H9 (cell line): Measurements from ENCODE around the gene TNIK. TPM values are rescaled to one million over a fixed set of nuclear protein-coding genes. Genes with fewer than 3 reads are reported as not detected.
"Not testable (repeated sequence)": the region's sequence is repeated elsewhere in the genome, so short reads cannot be mapped to it uniquely, and the experiment has no call there.

Experiments
- DNase-seq: peaks from one replicate; pipeline ENCODE4 v3.0.0-alpha.2; 2017
- H2AFZ ChIP-seq: one replicate; pipeline ENCODE4 v1.6.1; 2013; ENCODE audit warnings: mild to moderate bottlenecking, low read length, control low read depth, moderate library complexity
- H2AK5ac ChIP-seq: 2 replicates; pipeline ENCODE4 v1.6.1; 2013; ENCODE audit warnings: low read length, control low read depth, mixed read lengths; ENCODE audit not compliant: insufficient read length
- H2BK120ac ChIP-seq: one replicate; pipeline ENCODE4 v1.6.1; 2013; ENCODE audit warnings: low read depth, mild to moderate bottlenecking, low read length, control low read depth, inconsistent platforms; ENCODE audit not compliant: poor library complexity, severe bottlenecking
- H2BK12ac ChIP-seq: 2 replicates; pipeline ENCODE4 v1.6.1; 2013; ENCODE audit warnings: low read length, control low read depth, mixed read lengths, low read depth; ENCODE audit not compliant: insufficient read length
- H2BK15ac ChIP-seq: 2 replicates; pipeline ENCODE4 v1.6.1; 2013; ENCODE audit warnings: low read depth, low read length, control low read depth
- H2BK20ac ChIP-seq: one replicate; pipeline ENCODE4 v1.6.1; 2013; ENCODE audit warnings: low read depth, mild to moderate bottlenecking, low read length, control low read depth, inconsistent platforms; ENCODE audit not compliant: poor library complexity, severe bottlenecking
- H2BK5ac ChIP-seq: 2 replicates; pipeline ENCODE4 v1.6.1; 2013; ENCODE audit warnings: low read length, control low read depth, mixed read lengths; ENCODE audit not compliant: insufficient read length
- H3K14ac ChIP-seq: 2 replicates; pipeline ENCODE4 v1.6.1; 2013; ENCODE audit warnings: low read length, control low read depth; ENCODE audit not compliant: insufficient read depth
- H3K18ac ChIP-seq: 2 replicates; pipeline ENCODE4 v1.6.1; 2013; ENCODE audit warnings: low read depth, mild to moderate bottlenecking, mixed read lengths, low read length, control low read depth; ENCODE audit not compliant: insufficient read length
- H3K23ac ChIP-seq: 2 replicates; pipeline ENCODE4 v1.6.1; 2013; ENCODE audit warnings: low read length, control low read depth, mixed read lengths, low read depth; ENCODE audit not compliant: insufficient read length
- H3K23me2 ChIP-seq: 2 replicates; pipeline ENCODE4 v1.6.1; 2013; ENCODE audit warnings: low read depth, mild to moderate bottlenecking, mixed read lengths, low read length, control low read depth; ENCODE audit not compliant: insufficient read length, poor library complexity, severe bottlenecking
- H3K27ac ChIP-seq: 2 replicates; pipeline ENCODE4 v1.5.1; 2013; ENCODE audit warnings: low read length, control low read depth, mixed read lengths, low read depth; ENCODE audit not compliant: insufficient read length
- H3K27me3 ChIP-seq: 2 replicates; pipeline ENCODE4 v1.6.1; 2013; ENCODE audit warnings: low read length, control low read depth, inconsistent platforms; ENCODE audit not compliant: insufficient read depth
- H3K4ac ChIP-seq: 2 replicates; pipeline ENCODE4 v1.6.1; 2013; ENCODE audit warnings: low read depth, mild to moderate bottlenecking, control low read depth, inconsistent platforms, low read length, moderate library complexity
- H3K4me1 ChIP-seq: 2 replicates; pipeline ENCODE4 v1.6.1; 2013; ENCODE audit warnings: low read length, control low read depth, inconsistent platforms; ENCODE audit not compliant: insufficient read depth
- H3K4me2 ChIP-seq: 2 replicates; pipeline ENCODE4 v1.6.1; 2013; ENCODE audit warnings: low read length, control low read depth, mixed read lengths; ENCODE audit not compliant: insufficient read length, insufficient read depth
- H3K56ac ChIP-seq: 2 replicates; pipeline ENCODE4 v1.6.1; 2013; ENCODE audit warnings: low read depth, mild to moderate bottlenecking, mixed read lengths, low read length, control low read depth; ENCODE audit not compliant: insufficient read length
- H3K79me1 ChIP-seq: 2 replicates; pipeline ENCODE4 v1.6.1; 2013; ENCODE audit warnings: low read depth, mild to moderate bottlenecking, moderate library complexity, low read length, control low read depth, inconsistent platforms; ENCODE audit not compliant: insufficient read depth, poor library complexity, severe bottlenecking
- H3K79me2 ChIP-seq: 2 replicates; pipeline ENCODE4 v1.6.1; 2013; ENCODE audit warnings: low read length, control low read depth, inconsistent platforms; ENCODE audit not compliant: insufficient read depth
- H3K9ac ChIP-seq: 2 replicates; pipeline ENCODE4 v1.6.1; 2013; ENCODE audit warnings: low read length, control low read depth, mixed read lengths; ENCODE audit not compliant: insufficient read length; ENCODE audit errors: extremely low read depth
- H3K9me3 ChIP-seq: one replicate; pipeline ENCODE4 v1.6.1; 2013; ENCODE audit warnings: low read depth, low read length, inconsistent platforms; ENCODE audit not compliant: control insufficient read depth
- H3T11ph ChIP-seq: one replicate; pipeline ENCODE4 v1.6.1; 2013; ENCODE audit warnings: mild to moderate bottlenecking, low read length, control low read depth, inconsistent platforms
- H4K20me1 ChIP-seq: one replicate; pipeline ENCODE4 v1.6.1; 2013; ENCODE audit not compliant: control insufficient read depth, insufficient read length, insufficient read depth
- H4K5ac ChIP-seq: 2 replicates; pipeline ENCODE4 v1.6.1; 2013; ENCODE audit warnings: low read depth, mild to moderate bottlenecking, mixed read lengths, low read length, control low read depth; ENCODE audit not compliant: insufficient read length
- H4K8ac ChIP-seq: replicated peaks from 2 replicates; pipeline ENCODE4 v1.6.1; 2013; ENCODE audit warnings: low read length, control low read depth, mixed read lengths, low read depth; ENCODE audit not compliant: insufficient read length
- H4K91ac ChIP-seq: 2 replicates; pipeline ENCODE4 v1.6.1; 2013; ENCODE audit warnings: low read depth, mild to moderate bottlenecking, moderate library complexity, mixed read lengths, low read length, control low read depth; ENCODE audit not compliant: insufficient read length
- H3K27ac Mint-ChIP-seq, 3 experiments: 2 replicates in 2 of 3; 3 replicates in 1 of 3; pipeline ENCODE4 v1.8.0; 2020 to 2021; ENCODE audit warnings: mixed read lengths in 3 of 3, mild to moderate bottlenecking in 1 of 3, moderate library complexity in 1 of 3
- H3K27me3 Mint-ChIP-seq: 2 replicates; pipeline ENCODE4 v1.8.0; 2021; ENCODE audit warnings: low read depth, mild to moderate bottlenecking, moderate library complexity, mixed read lengths
- H3K36me3 Mint-ChIP-seq, 3 experiments: 2 replicates in 2 of 3; 3 replicates in 1 of 3; pipeline ENCODE4 v1.8.0; 2020 to 2021; ENCODE audit warnings: low read depth in 3 of 3, mixed read lengths in 3 of 3; ENCODE audit not compliant: insufficient read depth in 1 of 3
- H3K4me1 Mint-ChIP-seq, 2 experiments: 2 replicates each; pipeline ENCODE4 v1.8.0; 2020; ENCODE audit warnings: mixed read lengths in 2 of 2
- H3K4me3 Mint-ChIP-seq, 2 experiments: 2 replicates in 1 of 2; 3 replicates in 1 of 2; pipeline ENCODE4 v1.8.0; 2020 to 2021; ENCODE audit warnings: mild to moderate bottlenecking in 2 of 2, mixed read lengths in 2 of 2, moderate library complexity in 1 of 2
- H3K9me3 Mint-ChIP-seq, 2 experiments: 2 replicates in 1 of 2; 3 replicates in 1 of 2; pipeline ENCODE4 v1.8.0; 2020; ENCODE audit warnings: mild to moderate bottlenecking in 2 of 2, mixed read lengths in 2 of 2, moderate library complexity in 1 of 2
- CTCF ChIP-seq: fragments of 200-600 bp; sonication (generic); conservative IDR thresholded peaks from 3 replicates; pipeline ENCODE4 v1.8.0; 2021; ENCODE audit warnings: antibody characterized with exemption, mild to moderate bottlenecking
- WGBS: extraction: QIAGEN DNeasy Blood & Tissue Kit; methylation state at CpG from one replicate; pipeline ENCODE4 v1.1.7; 2013; ENCODE audit warnings: missing lambda C conversion rate, low lambda C conversion rate, mixed read lengths; ENCODE audit not compliant: insufficient read length; ENCODE audit errors: extremely low coverage; 5-methylcytosine and 5-hydroxymethylcytosine counted together
- total RNA-seq: library from RNA; stranded (reverse); gene quantifications from 2 replicates; pipeline ENCODE4 v1.2.1, GENCODE V29; 2021

Gene TNIK
- total RNA-seq, 1 experiment from 2014 or later: 15.9 TPM

DNA sequence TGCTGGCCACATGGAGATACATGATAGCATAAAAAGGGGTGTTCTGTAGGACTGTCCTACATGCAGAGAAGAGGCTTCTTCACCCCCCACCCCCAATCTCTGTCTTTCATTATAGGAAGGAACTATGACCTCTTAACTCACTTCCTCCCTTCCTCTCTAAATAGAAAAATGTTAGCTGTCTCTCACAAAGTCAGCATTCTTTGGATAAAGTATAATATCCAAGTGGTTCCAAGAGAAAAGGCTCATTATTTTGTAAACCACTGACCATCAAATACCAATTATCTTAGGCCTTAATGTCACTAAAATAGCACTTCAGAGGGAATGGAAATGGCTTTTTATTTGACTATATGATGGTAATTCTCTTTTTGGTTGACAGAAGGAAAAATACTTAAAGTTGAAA lies 338.4 kb downstream of the TNIK start:
- Histone ChIP-seq H2BK20ac (no peak overlapping the region), H4K20me1 (no peaks in the 10 kb centered on the region), H3K23ac (no peak overlapping the region), H3K4me2 (no peak overlapping the region), H3K4ac (no peak overlapping the region), H3K79me2 (no peaks in the 10 kb centered on the region), H3K4me1 (peaks cover 4% of the 10 kb centered on the region), H2BK15ac (no peak overlapping the region), H3K79me1 (no peaks in the 10 kb centered on the region), H2AK5ac (no peak overlapping the region), H3K27me3 (no peaks in the 10 kb centered on the region), H4K91ac (no peak overlapping the region), H3K27ac (no peak overlapping the region), H2BK5ac (no peak overlapping the region), H3K14ac (no peak overlapping the region), H3K9ac (no peak overlapping the region), H3T11ph (no peak overlapping the region), H3K18ac (no peak overlapping the region), H2BK12ac (no peak overlapping the region), H4K5ac (no peak overlapping the region), H3K23me2 (no peaks in the 10 kb centered on the region), H3K9me3 (no peaks in the 10 kb centered on the region), H3K56ac (no peak overlapping the region), H2BK120ac (no peak overlapping the region), H4K8ac (no peak overlapping the region), H2AFZ (no peak overlapping the region)
- no peaks in the 10 kb centered on the region for H3K27me3 Mint-ChIP-seq
- no peak for TF ChIP-seq CTCF
- no peak overlapping the region for H3K27ac Mint-ChIP-seq
- peaks cover 13 to 25% (median 15%) of the 10 kb centered on the region in 3 experiments for H3K36me3 Mint-ChIP-seq
- no peak overlapping the region for H3K4me3 Mint-ChIP-seq
- no peak for DNase-seq
- H3K4me1 Mint-ChIP-seq: peaks cover 4 to 5% of the 10 kb centered on the region in 2 experiments
- peaks cover 5 to 11% of the 10 kb centered on the region in 2 experiments; a peak in 4 of 5 replicates for H3K9me3 Mint-ChIP-seq

GRCh38 chr3:171119402-171119801 lies 340.8 kb downstream of the TNIK start:
- H3K14ac ChIP-seq, H2BK12ac ChIP-seq, H2BK5ac ChIP-seq, H2BK15ac ChIP-seq, H3K79me2 ChIP-seq, H3K27me3 Mint-ChIP-seq, H2AFZ ChIP-seq, H3T11ph ChIP-seq, H2AK5ac ChIP-seq, H3K4me3 Mint-ChIP-seq, H2BK120ac ChIP-seq, H3K9me3 ChIP-seq, H3K23ac ChIP-seq, H3K79me1 ChIP-seq, DNase-seq, H3K4me1 ChIP-seq, H3K4ac ChIP-seq, H3K56ac ChIP-seq, H3K4me2 ChIP-seq, H4K8ac ChIP-seq, H3K23me2 ChIP-seq, H4K5ac ChIP-seq, H3K27ac Mint-ChIP-seq, H3K27me3 ChIP-seq, H3K18ac ChIP-seq, H2BK20ac ChIP-seq, H4K91ac ChIP-seq, H3K9ac ChIP-seq, H3K27ac ChIP-seq, H4K20me1 ChIP-seq: not testable (repeated sequence)
- Mint-ChIP-seq H3K36me3 (peaks cover 13 to 25% (median 15%) of the 10 kb centered on the region in 3 experiments), H3K4me1 (peaks cover 15 to 16% of the 10 kb centered on the region in 2 experiments), H3K9me3 (peaks cover 5 to 11% of the 10 kb centered on the region in 2 experiments; a peak in 4 of 5 replicates)
- WGBS: no CpG with 5 or more reads among the region's 3 CpGs
